ENCODE measurements around the gene HSPA4.

- TF ChIP-seq, protein P1, sequence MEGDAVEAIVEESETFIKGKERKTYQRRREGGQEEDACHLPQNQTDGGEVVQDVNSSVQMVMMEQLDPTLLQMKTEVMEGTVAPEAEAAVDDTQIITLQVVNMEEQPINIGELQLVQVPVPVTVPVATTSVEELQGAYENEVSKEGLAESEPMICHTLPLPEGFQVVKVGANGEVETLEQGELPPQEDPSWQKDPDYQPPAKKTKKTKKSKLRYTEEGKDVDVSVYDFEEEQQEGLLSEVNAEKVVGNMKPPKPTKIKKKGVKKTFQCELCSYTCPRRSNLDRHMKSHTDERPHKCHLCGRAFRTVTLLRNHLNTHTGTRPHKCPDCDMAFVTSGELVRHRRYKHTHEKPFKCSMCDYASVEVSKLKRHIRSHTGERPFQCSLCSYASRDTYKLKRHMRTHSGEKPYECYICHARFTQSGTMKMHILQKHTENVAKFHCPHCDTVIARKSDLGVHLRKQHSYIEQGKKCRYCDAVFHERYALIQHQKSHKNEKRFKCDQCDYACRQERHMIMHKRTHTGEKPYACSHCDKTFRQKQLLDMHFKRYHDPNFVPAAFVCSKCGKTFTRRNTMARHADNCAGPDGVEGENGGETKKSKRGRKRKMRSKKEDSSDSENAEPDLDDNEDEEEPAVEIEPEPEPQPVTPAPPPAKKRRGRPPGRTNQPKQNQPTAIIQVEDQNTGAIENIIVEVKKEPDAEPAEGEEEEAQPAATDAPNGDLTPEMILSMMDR (conservative IDR thresholded peaks at IDR 0.05 in 1 of 2, IDR thresholded peaks at IDR 0.05 in 1 of 2; ENCODE audit: extremely low read depth in 1 of 2, insufficient read depth in 1 of 2, low read depth in 1 of 2, low read length in 2 of 2): no peak
- no peak for TF ChIP-seq EZH2 (IDR thresholded peaks at IDR 0.05; ENCODE audit: borderline replicate concordance, low read length)
Measured at GRCh38 chr5:133088064-133088463, 36.3 kb downstream of the HSPA4 start.
